Cardiac fibroblast (primary cell): ENCODE data around the gene OLFM1.

Experiments used
- DNase-seq, 2 donors: peaks; one replicate each; pipeline versions ENCODE4 v3.0.0 to v3.0.0-alpha.2; 2010; ENCODE audit warnings: low read depth in 2 of 2
- H3K4me3 ChIP-seq, 2 donors: replicated peaks in 1 of 2; 1 replicate in 1 of 2; 2 replicates in 1 of 2; pipeline ENCODE4 v1.5.1; 2011; ENCODE audit warnings: low read depth in 2 of 2, low read length in 2 of 2, mild to moderate bottlenecking in 2 of 2, moderate library complexity in 1 of 2
- TF ChIP-seq, protein P1 (sequence below): IDR thresholded peaks from one replicate; pipeline ENCODE4 v1.5.1; 2011; ENCODE audit warnings: low read depth, mild to moderate bottlenecking, low read length, inconsistent platforms

OLFM1 gene

DNA sequence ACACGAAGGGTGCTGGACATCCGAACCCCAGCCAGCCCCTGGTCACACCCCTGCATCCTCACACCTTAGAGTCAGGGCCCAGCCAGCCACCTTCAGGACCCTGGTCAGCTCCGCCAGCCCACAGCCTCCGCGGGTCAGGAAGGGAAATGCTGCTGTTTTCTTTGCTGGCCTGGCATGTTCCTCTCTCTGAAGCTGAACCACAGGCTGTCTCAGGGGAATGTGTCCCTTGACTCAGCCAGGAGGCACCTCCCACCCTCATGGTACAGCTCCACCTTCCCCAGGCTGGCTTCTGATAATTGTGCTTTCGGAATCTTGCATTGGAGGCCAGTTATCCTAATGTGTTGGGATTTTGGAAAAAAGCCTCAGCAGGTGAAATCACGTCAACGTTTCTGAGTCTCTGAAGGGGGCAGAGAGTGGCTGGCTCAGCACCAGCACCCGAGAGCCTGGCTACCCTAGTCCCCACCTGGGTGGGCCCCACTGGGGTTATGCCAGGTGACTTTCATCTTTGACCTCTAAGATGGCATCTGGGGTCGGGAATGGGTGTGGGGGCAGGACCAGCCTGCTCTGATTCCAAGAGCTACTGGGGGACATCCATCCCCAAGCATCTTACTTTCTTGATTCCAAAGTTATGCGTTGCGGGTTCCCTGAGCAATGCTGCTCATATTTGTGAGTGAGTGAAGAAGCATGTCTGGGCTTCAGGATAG, 9.8 kb upstream of the OLFM1 start:
- DNase-seq, result peak; percentile 16 to 19

DNA sequence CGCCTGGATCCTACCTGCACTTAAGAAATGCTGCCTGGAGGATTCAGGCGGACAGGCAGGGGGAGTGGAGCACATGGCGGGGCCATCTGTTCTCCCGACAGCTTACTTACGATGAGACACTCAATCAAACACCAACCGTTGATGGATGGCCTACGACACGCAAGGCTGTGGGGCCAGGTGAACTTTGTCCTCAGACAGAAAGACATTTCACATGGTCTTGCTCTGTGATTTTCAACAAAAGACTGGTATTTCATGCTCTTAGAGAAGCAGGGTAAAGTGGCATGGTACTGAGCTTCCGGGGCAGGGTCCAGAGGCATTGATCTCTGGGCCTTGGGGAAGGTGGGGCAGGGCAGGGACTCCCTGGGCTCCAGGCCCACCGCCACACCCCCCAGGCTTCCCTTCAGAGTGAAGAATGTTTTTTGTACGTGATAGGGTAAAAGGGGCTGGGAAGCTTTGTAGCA, 9.1 kb upstream of the OLFM1 start:
- DNase-seq, result no peak
- TF ChIP-seq, protein P1, sequence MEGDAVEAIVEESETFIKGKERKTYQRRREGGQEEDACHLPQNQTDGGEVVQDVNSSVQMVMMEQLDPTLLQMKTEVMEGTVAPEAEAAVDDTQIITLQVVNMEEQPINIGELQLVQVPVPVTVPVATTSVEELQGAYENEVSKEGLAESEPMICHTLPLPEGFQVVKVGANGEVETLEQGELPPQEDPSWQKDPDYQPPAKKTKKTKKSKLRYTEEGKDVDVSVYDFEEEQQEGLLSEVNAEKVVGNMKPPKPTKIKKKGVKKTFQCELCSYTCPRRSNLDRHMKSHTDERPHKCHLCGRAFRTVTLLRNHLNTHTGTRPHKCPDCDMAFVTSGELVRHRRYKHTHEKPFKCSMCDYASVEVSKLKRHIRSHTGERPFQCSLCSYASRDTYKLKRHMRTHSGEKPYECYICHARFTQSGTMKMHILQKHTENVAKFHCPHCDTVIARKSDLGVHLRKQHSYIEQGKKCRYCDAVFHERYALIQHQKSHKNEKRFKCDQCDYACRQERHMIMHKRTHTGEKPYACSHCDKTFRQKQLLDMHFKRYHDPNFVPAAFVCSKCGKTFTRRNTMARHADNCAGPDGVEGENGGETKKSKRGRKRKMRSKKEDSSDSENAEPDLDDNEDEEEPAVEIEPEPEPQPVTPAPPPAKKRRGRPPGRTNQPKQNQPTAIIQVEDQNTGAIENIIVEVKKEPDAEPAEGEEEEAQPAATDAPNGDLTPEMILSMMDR, result no peak

More for the DNA sequence above, 9.8 kb upstream of the OLFM1 start:
- TF ChIP-seq, protein P1, result no peak
- no peak overlapping the region for H3K4me3 ChIP-seq

DNA sequence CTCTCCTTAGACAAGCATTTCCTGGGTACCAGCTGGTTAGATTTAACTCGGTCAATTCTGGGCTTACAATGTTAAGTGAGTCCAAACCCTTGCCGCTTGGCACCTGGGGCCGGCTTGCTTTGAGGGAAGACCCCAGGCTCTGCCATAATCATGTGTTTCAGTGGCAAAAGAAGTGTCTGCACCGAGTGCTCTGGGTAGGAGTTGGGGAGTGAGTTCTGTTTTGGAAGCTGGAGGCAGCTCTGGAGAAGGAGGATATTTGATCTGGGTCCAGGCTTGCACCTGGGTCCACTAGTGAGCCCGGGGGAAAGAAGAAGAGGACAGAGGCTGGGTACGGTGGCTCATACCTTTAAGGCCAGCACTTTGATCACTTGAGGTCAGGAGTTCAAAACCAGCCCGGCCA, 8.4 kb upstream of the OLFM1 start:
- TF ChIP-seq, protein P1, result no peak
- DNase-seq, result no peak

More for the DNA sequence above, 9.1 kb upstream of the OLFM1 start:
- H3K4me3 ChIP-seq, result no peak overlapping the region

DNA sequence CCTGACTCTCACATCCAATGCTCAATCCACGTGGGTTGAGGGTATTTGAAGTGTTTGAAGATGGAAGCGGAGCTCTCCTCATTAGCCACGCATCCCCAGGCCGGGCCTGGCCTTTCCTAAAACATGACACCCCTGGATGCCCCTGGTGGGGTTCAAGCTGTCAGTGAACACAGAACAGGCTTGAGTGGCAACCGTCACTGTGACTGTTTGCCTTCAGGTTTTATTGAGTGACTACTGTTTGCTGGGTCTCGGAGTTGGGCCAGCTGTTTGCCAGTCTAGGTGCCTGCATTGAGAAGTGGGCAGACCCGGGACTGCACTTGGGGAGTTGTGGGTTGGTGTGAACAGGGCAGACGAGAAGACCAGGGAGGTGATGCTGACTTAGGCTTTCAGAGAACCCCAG, 7.8 kb upstream of the OLFM1 start:
- TF ChIP-seq, protein P1, result no peak
- DNase-seq, result no peak
- no peak overlapping the region for H3K4me3 ChIP-seq

More for the DNA sequence above, 8.4 kb upstream of the OLFM1 start:
- no peak overlapping the region for H3K4me3 ChIP-seq

DNA sequence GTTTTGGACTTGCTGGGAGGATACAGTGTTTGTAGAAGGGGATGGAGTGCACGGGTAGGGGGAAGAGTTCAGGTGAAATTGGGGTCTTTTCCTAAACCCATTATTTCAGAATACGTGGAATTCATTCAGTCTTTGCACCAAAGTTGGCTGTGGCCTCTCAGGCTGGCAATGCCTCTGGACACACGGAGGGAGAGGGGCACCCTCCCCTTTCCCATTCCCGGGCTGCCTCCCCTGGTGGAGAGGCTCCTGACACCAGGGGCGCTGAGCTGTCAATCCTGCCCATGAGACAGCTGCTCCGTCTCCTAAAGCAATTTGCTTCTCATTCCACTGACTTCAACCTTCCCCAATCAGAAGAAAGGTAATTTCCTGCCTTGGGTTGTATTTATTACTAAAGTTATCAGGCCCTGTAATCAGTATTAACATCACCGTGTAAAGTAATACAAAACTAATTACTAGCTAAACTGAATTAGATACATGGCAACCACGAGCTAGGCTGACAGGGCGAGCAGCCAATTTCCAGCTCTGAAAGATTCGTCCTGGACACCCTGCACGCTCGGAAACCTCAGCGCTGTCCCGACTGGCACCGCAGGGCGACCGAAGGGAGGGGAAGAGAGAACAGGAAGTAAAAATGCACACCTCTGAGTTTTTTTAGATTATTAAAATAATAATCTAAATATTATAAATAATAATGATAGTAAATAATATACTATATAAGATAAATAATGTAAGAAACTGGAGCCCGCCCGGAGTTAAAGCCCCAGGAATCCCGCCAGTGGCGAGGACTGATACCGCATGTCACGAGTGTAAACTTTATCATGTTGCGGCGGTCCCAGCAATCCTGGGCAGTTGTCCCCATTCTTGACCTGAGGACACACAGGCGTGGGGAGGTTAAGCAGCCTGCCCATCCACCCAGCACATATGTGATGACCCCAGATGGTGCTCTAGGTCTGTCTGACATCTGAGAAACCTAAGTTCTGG, 6.9 kb upstream of the OLFM1 start:
- TF ChIP-seq, protein P1, result no peak
- no peak overlapping the region for H3K4me3 ChIP-seq
- DNase-seq, result no peak

DNA sequence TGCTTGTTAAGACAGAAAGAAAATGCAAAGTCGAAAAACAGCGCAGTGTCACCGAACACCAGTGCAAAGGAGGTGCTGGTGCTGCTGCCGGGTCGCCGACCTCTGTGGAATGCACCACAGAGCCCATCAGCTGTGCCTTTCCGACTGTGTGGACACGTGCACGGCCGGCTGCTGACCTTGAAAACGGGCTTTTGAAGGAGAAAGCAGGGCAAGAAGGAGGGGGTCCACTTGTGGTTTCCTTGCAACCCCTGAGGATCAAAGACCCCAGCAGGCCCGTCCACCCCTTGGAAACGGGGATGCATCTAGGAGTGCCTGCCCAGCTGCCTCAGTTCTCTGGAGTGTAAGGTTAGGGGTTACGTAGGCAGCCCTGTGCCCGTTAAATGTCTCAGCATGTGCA, 6.2 kb upstream of the OLFM1 start:
- no peak for DNase-seq
- TF ChIP-seq, protein P1, result no peak
- H3K4me3 ChIP-seq, result no peak overlapping the region
